Mesodermal cell (in vitro differentiated cells): ENCODE results near the gene MYO18A.
"Not testable (repeated sequence)": the region's sequence is repeated elsewhere in the genome, so short reads cannot be mapped to it uniquely, and the experiment has no call there.

Experiments
- H3K27ac ChIP-seq: 2 replicates; pipeline ENCODE4 v1.7.0; 2013; ENCODE audit warnings: mild to moderate bottlenecking, low read depth, low read length, moderate library complexity; ENCODE audit not compliant: severe bottlenecking
- H3K36me3 ChIP-seq: 2 replicates; pipeline ENCODE4 v1.7.1; 2013; ENCODE audit warnings: mild to moderate bottlenecking, low read length, moderate library complexity; ENCODE audit not compliant: control insufficient read depth, insufficient read depth
- H3K4me1 ChIP-seq: one replicate; pipeline ENCODE4 v1.7.1; 2013; ENCODE audit warnings: mild to moderate bottlenecking, low read length; ENCODE audit not compliant: insufficient read depth, control insufficient read depth, poor library complexity, severe bottlenecking
- H3K4me3 ChIP-seq: 2 replicates; pipeline ENCODE4 v1.7.0; 2013; ENCODE audit warnings: low read length, control low read depth, mild to moderate bottlenecking; ENCODE audit not compliant: insufficient read depth, poor library complexity, severe bottlenecking; ENCODE audit errors: extremely low read depth
- H3K9me3 ChIP-seq: 2 replicates; pipeline ENCODE4 v1.7.1; 2013; ENCODE audit warnings: mild to moderate bottlenecking, low read length, moderate library complexity; ENCODE audit not compliant: control insufficient read depth
- WGBS, 2 experiments: methylation state at CpG; one replicate each; pipeline ENCODE4 v1.1.5; 2013; ENCODE audit warnings: missing lambda C conversion rate in 2 of 2; ENCODE audit not compliant: insufficient coverage in 2 of 2; 5-methylcytosine and 5-hydroxymethylcytosine counted together

Gene MYO18A

DNA sequence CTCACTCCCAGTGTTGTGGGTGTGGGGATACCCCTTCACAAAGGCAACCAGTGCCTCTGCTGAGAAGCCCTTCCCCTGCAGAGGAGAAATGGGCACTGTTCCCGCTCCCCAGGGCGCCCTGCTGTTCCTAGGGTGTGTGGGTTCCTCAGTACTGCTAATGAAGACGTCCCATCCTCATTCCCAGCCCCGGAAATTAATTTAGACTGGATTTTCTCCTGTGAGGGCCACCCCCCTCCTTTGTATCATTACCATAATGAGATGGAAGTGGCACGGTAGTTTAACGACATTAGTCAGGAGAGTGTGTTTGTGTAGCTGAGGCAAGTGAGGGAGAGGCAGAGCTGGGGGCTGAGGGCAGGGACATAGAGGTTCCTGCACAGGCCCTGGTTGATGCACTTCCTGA is 84.1 kb downstream of the MYO18A start:
- Histone ChIP-seq H3K36me3 (peaks cover 71% of the 10 kb centered on the region), H3K4me1 (peaks cover 3% of the 10 kb centered on the region)
- 53 to 67% methylated on average over 3 to 4 of the region's 6 CpGs for WGBS, 2 experiments

GRCh38 chr17:29095439-29095838 is 84.8 kb downstream of the MYO18A start:
- Histone ChIP-seq H3K36me3 (peaks cover 77% of the 10 kb centered on the region), H3K27ac (no peak overlapping the region), H3K4me3 (no peak overlapping the region), H3K9me3 (no peaks in the 10 kb centered on the region), H3K4me1 (peaks cover 3% of the 10 kb centered on the region)
- WGBS, 2 experiments = 86 to 94% methylated on average over 4 of the region's 6 CpGs

More for the DNA sequence above, 84.1 kb downstream of the MYO18A start:
- Histone ChIP-seq H3K27ac (no peak overlapping the region), H3K4me3 (no peak overlapping the region), H3K9me3 (no peaks in the 10 kb centered on the region)

DNA sequence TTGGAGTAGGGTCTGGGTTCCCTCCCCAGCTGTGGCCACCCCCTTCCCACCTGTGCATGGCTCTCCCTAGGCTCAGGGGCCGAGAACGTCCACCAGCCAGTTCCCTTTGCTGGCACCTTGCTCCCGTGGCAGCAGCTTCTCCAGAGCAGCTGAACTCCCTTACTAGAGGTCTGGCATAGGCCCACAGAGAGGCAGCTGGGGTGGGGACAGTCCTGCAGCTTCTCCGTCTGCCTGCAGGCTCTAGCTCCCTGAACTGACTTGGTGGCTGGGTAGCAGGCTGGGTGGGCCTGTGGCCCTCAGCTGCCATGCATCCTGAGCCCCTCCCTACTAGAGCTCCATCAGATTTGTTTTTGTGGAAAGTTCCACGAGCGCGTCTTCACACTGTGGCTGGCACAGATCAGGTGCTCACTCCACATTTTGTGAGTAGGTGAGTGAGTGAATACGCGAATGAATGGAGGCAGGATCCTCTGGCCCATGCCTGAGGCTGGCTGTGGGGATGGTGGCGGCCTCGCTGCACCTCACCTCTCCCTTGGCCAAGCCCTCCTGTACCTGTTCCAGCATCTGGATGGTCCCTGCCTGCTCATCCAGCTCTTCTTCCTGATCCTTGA is 86.0 kb downstream of the MYO18A start:
- Histone ChIP-seq H3K27ac (no peak overlapping the region), H3K4me3 (no peak overlapping the region), H3K4me1 (peaks cover 3% of the 10 kb centered on the region), H3K9me3 (no peaks in the 10 kb centered on the region), H3K36me3 (peaks cover 84% of the 10 kb centered on the region)
- WGBS, 2 experiments = 91 to 96% methylated on average over 7 to 11 of the region's 11 CpGs

DNA sequence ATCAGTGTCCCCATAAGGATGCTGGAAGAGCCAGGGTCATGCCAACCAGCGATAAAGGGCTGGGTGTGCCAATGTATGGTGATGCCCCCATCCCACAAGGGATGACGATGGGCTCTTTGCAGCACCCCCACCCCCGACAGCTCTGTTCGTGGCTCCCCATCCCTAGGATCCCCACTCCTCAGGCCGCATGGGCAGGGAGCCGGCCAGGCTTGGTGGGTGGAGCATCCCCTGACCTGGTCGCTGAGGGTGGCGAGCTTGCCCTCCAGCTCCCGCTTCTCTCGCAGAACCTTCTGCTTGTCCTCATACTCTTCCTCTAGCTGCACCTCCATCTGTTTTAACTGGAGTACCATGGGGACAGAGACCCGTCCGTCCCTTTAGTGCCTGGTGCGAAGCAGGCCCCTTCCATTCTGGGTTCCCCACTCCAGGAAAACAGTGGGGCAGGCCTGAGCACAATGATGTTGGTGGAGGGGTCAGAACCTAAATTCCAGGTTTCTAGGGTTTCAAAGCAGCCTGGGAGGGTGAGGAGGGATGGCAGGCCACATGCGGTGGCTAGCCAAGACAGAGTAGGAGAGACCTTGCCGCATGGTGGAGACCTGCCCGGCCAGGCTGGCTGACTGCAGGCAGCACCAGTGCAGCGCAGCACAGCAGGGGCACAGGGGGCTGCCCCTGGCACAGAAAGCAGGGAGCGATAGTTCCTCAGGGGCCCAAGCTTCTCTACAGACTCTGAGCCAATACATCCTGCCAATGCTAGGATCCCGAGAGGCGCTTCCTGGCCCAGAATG is 86.9 kb downstream of the MYO18A start:
- no peak overlapping the region for H3K4me3 ChIP-seq
- no peaks in the 10 kb centered on the region for H3K9me3 ChIP-seq
- peaks cover 3% of the 10 kb centered on the region for H3K4me1 ChIP-seq
- peaks cover 79% of the 10 kb centered on the region for H3K36me3 ChIP-seq
- no peak overlapping the region for H3K27ac ChIP-seq
- 92 to 95% methylated on average over 16 to 18 of the region's 20 CpGs for WGBS, 2 experiments

DNA sequence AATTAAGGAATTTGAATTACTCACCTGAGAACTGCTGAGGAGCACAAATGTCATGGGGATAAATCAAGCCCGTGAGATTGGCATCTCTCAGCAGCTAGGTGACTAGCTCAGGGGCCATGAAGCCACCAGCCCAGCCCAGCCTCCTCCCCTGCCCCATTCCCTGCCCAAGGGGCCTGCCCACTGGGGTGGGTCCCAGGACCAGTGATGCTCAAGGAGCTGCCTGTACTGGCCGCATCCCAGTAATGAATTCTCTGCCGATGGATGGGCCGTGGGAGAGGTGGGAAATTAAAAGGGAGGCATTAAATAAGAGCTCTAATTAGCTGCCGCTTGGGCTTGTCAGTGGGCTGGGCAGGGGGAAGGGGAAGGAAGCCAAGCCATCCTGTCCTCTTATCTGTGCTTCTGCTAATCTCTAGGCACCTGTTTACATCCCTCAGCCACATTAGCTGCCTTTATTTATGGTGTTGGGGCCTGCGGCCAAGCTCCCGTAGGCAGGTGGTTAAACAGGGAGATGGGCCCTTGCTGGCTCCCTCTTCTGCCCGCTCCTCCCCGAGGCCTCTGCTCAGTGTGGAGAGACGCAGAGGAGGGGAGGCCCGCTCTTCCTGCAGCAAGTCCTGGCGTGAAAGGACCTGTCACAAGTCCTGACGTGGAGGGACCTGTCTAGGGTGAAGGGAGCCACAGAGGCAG is 88.5 kb downstream of the MYO18A start:
- Histone ChIP-seq H3K36me3 (peaks cover 76% of the 10 kb centered on the region), H3K4me3 (no peak overlapping the region), H3K4me1 (peaks cover 7% of the 10 kb centered on the region), H3K9me3 (no peaks in the 10 kb centered on the region), H3K27ac (no peak overlapping the region)
- 83 to 96% methylated on average over 7 to 13 of the region's 13 CpGs for WGBS, 2 experiments

GRCh38 chr17:29090750-29091605 is 89.2 kb downstream of the MYO18A start:
- no peaks in the 10 kb centered on the region for H3K9me3 ChIP-seq
- 69 to 80% methylated on average over 8 to 9 of the region's 12 CpGs for WGBS, 2 experiments
- no peak overlapping the region for H3K4me3 ChIP-seq
- H3K36me3 ChIP-seq = peaks cover 76% of the 10 kb centered on the region
- H3K27ac ChIP-seq = no peak overlapping the region
- H3K4me1 ChIP-seq = peaks cover 8% of the 10 kb centered on the region

DNA sequence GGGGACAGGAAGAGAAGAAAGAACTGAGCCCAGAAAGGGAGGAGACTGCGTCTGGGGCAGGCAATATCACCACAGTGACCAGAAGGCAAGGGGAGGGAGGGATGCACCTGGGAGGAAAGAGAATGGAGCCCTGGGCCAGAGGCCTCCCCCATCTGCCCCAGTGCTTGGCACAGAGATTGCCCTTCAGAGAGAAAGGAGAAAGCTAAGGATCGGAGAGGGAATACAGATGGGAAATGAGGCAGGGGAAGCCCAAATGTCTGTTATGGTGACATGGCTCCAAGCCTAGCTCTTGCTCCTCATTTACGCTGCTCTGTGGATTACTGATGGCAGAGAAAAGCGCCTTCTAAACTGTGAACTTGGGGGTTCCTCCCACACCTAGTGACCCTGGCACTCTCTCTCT is 90.1 kb downstream of the MYO18A start:
- no peak overlapping the region for H3K4me3 ChIP-seq
- no peaks in the 10 kb centered on the region for H3K9me3 ChIP-seq
- peaks cover 82% of the 10 kb centered on the region for H3K36me3 ChIP-seq
- peaks cover 14% of the 10 kb centered on the region for H3K4me1 ChIP-seq
- 73 to 75% methylated on average over 4 of the region's 4 CpGs for WGBS, 2 experiments
- H3K27ac ChIP-seq = no peak overlapping the region

DNA sequence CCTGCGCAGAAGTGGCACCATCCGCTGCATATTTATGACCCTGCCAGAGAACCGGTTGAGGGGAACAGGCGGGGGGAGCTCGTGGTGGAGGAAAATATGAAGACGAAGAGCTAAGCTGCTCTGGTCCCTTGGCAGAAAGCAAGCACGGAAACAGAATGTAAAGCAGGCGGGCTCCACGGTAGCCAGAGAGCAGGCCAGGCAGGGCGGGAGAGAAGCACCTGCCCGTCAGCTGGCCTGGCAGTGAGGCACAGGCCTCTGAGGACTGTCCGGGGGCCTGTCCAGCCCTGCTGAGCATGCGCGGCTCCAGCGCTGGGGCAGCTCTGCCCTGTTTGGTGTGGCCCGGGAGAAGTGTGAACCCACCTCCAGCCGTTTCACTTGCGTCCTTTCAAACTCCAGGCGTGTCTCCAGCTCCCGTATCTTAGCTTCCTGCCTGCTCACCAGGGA is 90.6 kb downstream of the MYO18A start:
- 85 to 87% methylated on average over 15 to 20 of the region's 20 CpGs for WGBS, 2 experiments
- Histone ChIP-seq H3K9me3 (no peaks in the 10 kb centered on the region), H3K36me3 (peaks cover 81% of the 10 kb centered on the region), H3K4me3 (no peak overlapping the region), H3K27ac (no peak overlapping the region), H3K4me1 (peaks cover 19% of the 10 kb centered on the region)

GRCh38 chr17:29088782-29089181 is 91.4 kb downstream of the MYO18A start:
- Histone ChIP-seq H3K36me3 (peaks cover 77% of the 10 kb centered on the region), H3K4me1 (peaks cover 21% of the 10 kb centered on the region)

DNA sequence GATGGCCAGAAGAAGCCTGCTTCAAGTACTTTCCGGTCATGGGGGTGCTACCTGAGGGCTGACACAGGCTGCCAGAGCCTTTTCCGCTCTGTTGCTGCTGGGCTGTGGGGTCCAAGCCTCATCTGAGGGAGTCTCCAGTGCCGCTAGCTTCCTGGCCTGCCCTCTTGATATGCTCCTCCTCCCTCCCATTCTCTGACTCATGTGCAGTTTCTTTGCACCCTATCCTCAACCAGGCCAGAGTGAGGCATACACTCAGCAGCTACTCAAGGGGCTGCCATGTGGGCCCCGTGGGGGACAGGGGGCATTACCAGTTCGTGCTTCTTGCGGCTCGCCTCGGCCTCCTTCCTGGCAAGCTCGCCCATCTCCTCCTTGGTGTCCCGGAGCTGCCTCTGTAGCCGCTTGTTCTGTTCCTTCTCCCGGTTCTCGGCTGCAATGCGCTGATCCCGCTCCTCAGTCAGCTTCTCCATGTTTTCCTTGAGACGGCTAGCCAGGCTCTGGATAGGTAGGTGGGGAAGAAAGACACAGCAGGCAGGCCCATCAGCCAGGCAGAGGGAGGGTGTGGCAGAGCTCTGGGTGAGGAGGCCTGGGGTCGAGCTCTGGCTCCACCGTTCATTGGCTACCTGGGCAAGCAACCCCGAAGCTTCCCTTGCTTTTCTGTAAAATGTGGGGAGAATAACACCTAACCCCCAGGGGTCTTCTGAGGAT is 93.4 kb downstream of the MYO18A start:
- H3K36me3 ChIP-seq = peaks cover 71% of the 10 kb centered on the region
- no peak overlapping the region for H3K27ac ChIP-seq
- H3K4me3 ChIP-seq = no peak overlapping the region
- WGBS, 2 experiments = 79 to 84% methylated on average over 14 to 18 of the region's 19 CpGs
- H3K9me3 ChIP-seq = no peaks in the 10 kb centered on the region
- peaks cover 19% of the 10 kb centered on the region for H3K4me1 ChIP-seq

More at GRCh38 chr17:29088782-29089181, 91.4 kb downstream of the MYO18A start:
- H3K4me3 ChIP-seq, H3K9me3 ChIP-seq, H3K27ac ChIP-seq: not testable (repeated sequence)
- WGBS, 2 experiments = 100% methylated on average over 1 to 2 of the region's 3 CpGs
